SH-SY5Y (cell line): ENCODE results near the gene RGMB.

Source experiments
- GATA2 ChIP-seq: IDR thresholded peaks from 2 replicates; pipeline ENCODE4 v1.6.1; 2011; ENCODE audit warnings: mild to moderate bottlenecking, low read depth, low read length
- GATA3 ChIP-seq: IDR thresholded peaks from 2 replicates; pipeline ENCODE4 v1.6.1; 2011; ENCODE audit warnings: low read depth, mild to moderate bottlenecking, low read length, moderate library complexity

- no peak for TF ChIP-seq GATA2
- TF ChIP-seq GATA3: no peak
Observed at GRCh38 chr5:98825582-98826375, 52.3 kb downstream of the RGMB start.
